GM12874 (cell line): ENCODE measurements around the gene OR2K2.

Source experiments
- CTCF ChIP-seq: IDR thresholded peaks from 2 replicates; pipeline ENCODE4 v1.5.1; 2011; ENCODE audit warnings: low read depth, mild to moderate bottlenecking, control low read depth, low read length, moderate library complexity; ENCODE audit not compliant: insufficient read depth

Gene OR2K2

GRCh38 chr9:111287127-111287526 is 42.9 kb downstream of the OR2K2 start:
- no peak for TF ChIP-seq CTCF

- no peak for TF ChIP-seq CTCF
Measured at GRCh38 chr9:111284703-111285102, 45.3 kb downstream of the OR2K2 start.

GRCh38 chr9:111282845-111283244 is 47.2 kb downstream of the OR2K2 start:
- no peak for TF ChIP-seq CTCF
